ENCODE measurements around the gene ISLR2.

- TF ChIP-seq EZH2 (IDR thresholded peaks at IDR 0.05; ENCODE audit: borderline replicate concordance, low read depth, low read length, poor library complexity, severe bottlenecking) = no peak
- no peak for TF ChIP-seq CTCF (conservative IDR thresholded peaks at IDR 0.05; ENCODE audit: low read depth, low read length)
Observed at GRCh38 chr15:74122403-74123130, 7.8 kb upstream of the ISLR2 start.
